Liver (tissue), 3 donors: Measurements from ENCODE around the gene ZNF22.

Source experiments
- EGR1 ChIP-seq, 2 donors: IDR thresholded peaks; 2 replicates each; pipeline ENCODE4 v1.6.1; 2016 to 2018; ENCODE audit warnings: antibody characterized with exemption in 2 of 2, low read depth in 2 of 2
- GABPA ChIP-seq, 2 donors: IDR thresholded peaks in 1 of 2; conservative IDR thresholded peaks in 1 of 2; 2 replicates each; pipeline ENCODE4 v1.6.1; 2016; ENCODE audit warnings: antibody characterized with exemption in 2 of 2, mild to moderate bottlenecking in 1 of 2, moderate library complexity in 1 of 2
- HNF4A ChIP-seq, 2 donors: conservative IDR thresholded peaks; 2 replicates each; pipeline ENCODE4 v1.6.1; 2016; ENCODE audit warnings: antibody characterized with exemption in 2 of 2, mild to moderate bottlenecking in 2 of 2
- JUND ChIP-seq, 2 donors: IDR thresholded peaks; 2 replicates each; pipeline ENCODE4 v1.6.1; 2016; ENCODE audit warnings: antibody characterized with exemption in 2 of 2
- NR2F2 ChIP-seq: IDR thresholded peaks from 2 replicates; pipeline ENCODE4 v1.6.1; 2016; ENCODE audit warnings: antibody characterized with exemption
- RAD21 ChIP-seq, 2 donors: IDR thresholded peaks; 2 replicates each; pipeline ENCODE4 v1.6.1; 2016; ENCODE audit warnings: antibody characterized with exemption in 2 of 2, mild to moderate bottlenecking in 2 of 2
- RXRA ChIP-seq, 2 donors: IDR thresholded peaks; 2 replicates each; pipeline ENCODE4 v1.6.1; 2017 to 2018; ENCODE audit warnings: antibody characterized with exemption in 2 of 2, mild to moderate bottlenecking in 1 of 2
- SP1 ChIP-seq: IDR thresholded peaks from 2 replicates; pipeline ENCODE4 v1.6.1; 2018; ENCODE audit warnings: antibody characterized with exemption, mild to moderate bottlenecking
- TAF1 ChIP-seq: conservative IDR thresholded peaks from 2 replicates; pipeline ENCODE4 v1.6.1; 2016; ENCODE audit warnings: antibody characterized with exemption, mild to moderate bottlenecking
- YY1 ChIP-seq: IDR thresholded peaks from 2 replicates; pipeline ENCODE4 v1.6.1; 2016; ENCODE audit warnings: antibody characterized with exemption, mild to moderate bottlenecking
- TF ChIP-seq, protein P1 (sequence below): fragments of 150-350 bp; IDR thresholded peaks from 2 replicates; pipeline ENCODE4 v1.5.1; 2017; ENCODE audit warnings: improper control_type of control experiment, low read depth, low read length; ENCODE audit not compliant: missing input control
- TF ChIP-seq, protein P2 (sequence below): IDR thresholded peaks from 2 replicates; pipeline ENCODE4 v1.6.1; 2016; ENCODE audit warnings: antibody characterized with exemption, mild to moderate bottlenecking
- TF ChIP-seq, protein P3 (sequence below): IDR thresholded peaks from 2 replicates; pipeline ENCODE4 v1.6.1; 2016; ENCODE audit warnings: antibody characterized with exemption
- donor health status: healthy.
- donor health status: healthy.

DNA sequence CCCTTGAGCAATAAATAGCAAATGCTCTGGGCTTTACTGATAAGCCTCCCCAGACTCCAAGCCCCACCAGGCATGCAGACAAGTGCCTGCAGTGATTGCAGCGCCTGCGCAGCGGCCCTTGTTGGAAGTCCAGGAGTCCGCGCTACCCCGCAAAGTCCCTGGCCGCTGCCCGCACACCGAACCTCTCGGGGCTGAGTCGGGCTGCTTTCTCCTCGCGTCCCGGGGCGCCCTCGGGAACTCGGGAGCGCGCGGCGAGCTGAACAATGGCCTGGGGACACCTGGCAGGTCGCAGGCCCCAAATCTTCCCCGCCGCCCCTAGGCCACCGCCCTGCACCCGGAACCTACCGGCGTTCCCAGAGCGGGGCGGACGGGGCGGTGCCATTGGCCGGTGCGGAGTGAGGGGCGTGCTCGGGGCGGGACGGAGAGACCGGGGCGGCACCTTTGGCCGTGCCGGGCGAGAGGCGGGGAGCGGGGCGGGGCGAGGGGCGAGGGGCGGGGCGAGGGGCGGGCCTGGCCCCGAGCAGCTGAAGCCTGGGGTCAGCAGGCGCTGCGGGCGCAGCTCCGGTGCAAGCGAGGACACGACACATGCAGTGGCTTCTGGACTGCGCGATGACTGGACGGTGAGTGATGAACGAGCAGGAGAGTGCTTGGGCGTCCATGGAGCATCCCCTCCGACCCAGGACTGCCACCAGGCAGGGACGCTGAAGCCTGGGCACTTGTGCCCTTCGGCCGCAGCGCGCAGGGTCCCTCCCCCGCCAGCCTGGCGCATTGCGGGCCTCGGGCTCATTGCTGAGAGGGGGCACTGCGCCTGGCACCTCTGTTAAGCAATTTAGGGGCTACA lies 41.3 kb upstream of the ZNF22 start, which contains the start of gene RASSF4:
- TF ChIP-seq, protein P1, sequence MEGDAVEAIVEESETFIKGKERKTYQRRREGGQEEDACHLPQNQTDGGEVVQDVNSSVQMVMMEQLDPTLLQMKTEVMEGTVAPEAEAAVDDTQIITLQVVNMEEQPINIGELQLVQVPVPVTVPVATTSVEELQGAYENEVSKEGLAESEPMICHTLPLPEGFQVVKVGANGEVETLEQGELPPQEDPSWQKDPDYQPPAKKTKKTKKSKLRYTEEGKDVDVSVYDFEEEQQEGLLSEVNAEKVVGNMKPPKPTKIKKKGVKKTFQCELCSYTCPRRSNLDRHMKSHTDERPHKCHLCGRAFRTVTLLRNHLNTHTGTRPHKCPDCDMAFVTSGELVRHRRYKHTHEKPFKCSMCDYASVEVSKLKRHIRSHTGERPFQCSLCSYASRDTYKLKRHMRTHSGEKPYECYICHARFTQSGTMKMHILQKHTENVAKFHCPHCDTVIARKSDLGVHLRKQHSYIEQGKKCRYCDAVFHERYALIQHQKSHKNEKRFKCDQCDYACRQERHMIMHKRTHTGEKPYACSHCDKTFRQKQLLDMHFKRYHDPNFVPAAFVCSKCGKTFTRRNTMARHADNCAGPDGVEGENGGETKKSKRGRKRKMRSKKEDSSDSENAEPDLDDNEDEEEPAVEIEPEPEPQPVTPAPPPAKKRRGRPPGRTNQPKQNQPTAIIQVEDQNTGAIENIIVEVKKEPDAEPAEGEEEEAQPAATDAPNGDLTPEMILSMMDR, result no peak
- peak; percentile 43 for TF ChIP-seq TAF1
- TF ChIP-seq, protein P2, sequence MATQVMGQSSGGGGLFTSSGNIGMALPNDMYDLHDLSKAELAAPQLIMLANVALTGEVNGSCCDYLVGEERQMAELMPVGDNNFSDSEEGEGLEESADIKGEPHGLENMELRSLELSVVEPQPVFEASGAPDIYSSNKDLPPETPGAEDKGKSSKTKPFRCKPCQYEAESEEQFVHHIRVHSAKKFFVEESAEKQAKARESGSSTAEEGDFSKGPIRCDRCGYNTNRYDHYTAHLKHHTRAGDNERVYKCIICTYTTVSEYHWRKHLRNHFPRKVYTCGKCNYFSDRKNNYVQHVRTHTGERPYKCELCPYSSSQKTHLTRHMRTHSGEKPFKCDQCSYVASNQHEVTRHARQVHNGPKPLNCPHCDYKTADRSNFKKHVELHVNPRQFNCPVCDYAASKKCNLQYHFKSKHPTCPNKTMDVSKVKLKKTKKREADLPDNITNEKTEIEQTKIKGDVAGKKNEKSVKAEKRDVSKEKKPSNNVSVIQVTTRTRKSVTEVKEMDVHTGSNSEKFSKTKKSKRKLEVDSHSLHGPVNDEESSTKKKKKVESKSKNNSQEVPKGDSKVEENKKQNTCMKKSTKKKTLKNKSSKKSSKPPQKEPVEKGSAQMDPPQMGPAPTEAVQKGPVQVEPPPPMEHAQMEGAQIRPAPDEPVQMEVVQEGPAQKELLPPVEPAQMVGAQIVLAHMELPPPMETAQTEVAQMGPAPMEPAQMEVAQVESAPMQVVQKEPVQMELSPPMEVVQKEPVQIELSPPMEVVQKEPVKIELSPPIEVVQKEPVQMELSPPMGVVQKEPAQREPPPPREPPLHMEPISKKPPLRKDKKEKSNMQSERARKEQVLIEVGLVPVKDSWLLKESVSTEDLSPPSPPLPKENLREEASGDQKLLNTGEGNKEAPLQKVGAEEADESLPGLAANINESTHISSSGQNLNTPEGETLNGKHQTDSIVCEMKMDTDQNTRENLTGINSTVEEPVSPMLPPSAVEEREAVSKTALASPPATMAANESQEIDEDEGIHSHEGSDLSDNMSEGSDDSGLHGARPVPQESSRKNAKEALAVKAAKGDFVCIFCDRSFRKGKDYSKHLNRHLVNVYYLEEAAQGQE, result peak; percentile 50
- TF ChIP-seq SP1, result no peak
- TF ChIP-seq HNF4A (conservative IDR thresholded peaks at IDR 0.05), result peak; percentile 60 to 73
- no peak for TF ChIP-seq JUND (IDR thresholded peaks at IDR 0.05)
- TF ChIP-seq EGR1 (IDR thresholded peaks at IDR 0.05; ENCODE audit: low read depth in 2 of 2), result no peak
- TF ChIP-seq NR2F2, result no peak
- TF ChIP-seq, protein P3, sequence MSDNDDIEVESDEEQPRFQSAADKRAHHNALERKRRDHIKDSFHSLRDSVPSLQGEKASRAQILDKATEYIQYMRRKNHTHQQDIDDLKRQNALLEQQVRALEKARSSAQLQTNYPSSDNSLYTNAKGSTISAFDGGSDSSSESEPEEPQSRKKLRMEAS, result no peak
- TF ChIP-seq GABPA (IDR thresholded peaks at IDR 0.05 in 1 of 2, conservative IDR thresholded peaks at IDR 0.05 in 1 of 2), result peak in 1 of 2 donors; percentile 46
- peak in 1 of 2 donors; percentile 15 for TF ChIP-seq RAD21 (IDR thresholded peaks at IDR 0.05)
- TF ChIP-seq YY1, result peak; percentile 79
- TF ChIP-seq RXRA (IDR thresholded peaks at IDR 0.05), result peak; percentile 63 to 72
